GM19035 (cell line): ENCODE results near the gene MT1X.
"Not testable (repeated sequence)": the region's sequence is repeated elsewhere in the genome, so short reads cannot be mapped to it uniquely, and the experiment has no call there.

Experiments
- ATAC-seq: cut with Tn5 transposase; IDR thresholded peaks from one replicate; pipeline ENCODE4 v1.9.1; 2021; ENCODE audit not compliant: unreplicated experiment

Gene MT1X

GRCh38 chr16:56708525-56709442 lies 26.5 kb downstream of the MT1X start:
- ATAC-seq, result no peak

- no peak for ATAC-seq
Measured at GRCh38 chr16:56709443-56710040, 27.3 kb downstream of the MT1X start.

DNA sequence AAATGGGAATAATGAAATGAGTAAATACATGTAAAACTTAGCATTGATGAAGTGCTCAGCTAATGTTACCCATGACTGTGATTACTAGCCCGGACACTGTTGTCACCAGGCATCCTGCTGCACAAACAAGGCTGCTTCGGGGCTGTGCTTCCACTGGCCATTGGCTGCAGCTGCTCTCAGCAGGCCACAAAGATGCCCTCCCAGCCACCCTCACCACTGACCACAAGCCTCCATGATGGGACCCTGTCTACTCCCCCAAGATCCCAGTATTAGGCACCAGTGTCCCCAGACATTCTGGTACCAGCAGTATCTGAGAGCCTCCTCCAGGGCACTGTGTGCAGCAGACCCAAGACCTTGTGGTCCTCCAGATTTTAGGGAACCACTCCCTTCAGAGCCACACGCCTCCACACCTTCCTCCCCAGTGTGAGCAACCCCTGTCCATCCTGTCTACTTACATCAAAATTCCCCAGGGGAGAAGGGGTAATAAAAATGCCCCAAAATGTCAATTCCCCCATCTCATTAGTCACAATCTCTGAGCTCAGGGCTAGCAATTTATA lies 28.0 kb downstream of the MT1X start:
- ATAC-seq, result no peak

DNA sequence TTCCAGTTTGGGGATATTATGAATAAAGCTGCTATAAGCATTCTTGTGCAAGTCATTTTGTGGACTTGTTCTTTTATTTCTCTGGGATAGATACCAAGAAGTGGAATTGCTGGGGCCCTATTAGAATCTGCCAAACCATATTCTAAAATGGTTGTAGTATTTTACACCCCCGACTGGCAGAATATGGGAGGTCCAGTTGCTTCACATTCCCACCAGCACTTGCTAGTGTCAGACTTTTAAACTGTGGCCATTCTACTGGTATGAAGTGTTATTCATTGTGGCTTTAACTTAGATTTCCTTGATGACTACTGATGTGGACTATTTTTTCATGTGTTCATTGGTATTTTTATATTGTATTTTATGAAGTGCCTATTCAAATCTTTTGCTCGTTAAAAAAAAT lies 29.6 kb downstream of the MT1X start:
- ATAC-seq, result no peak

DNA sequence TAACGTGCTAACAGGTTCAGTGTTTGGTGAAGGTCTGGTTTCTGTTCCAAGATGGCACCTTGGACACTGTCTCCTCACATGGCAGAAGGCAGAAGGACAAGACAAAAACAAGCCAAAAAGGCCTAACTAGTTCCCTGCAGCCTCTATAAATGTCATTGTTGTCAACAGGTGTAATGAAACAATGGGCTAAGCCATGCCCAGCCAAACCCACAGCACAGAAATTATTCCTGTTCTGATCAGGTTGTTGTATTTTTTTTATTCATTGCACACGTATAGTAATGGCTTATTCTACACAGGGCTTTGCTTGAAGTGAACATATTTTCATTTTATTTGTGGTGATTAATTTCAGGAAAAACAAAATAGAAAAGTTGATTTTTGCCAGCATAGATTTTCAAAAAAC lies 31.5 kb downstream of the MT1X start:
- no peak for ATAC-seq

GRCh38 chr16:56715126-56715525 lies 32.9 kb downstream of the MT1X start:
- no peak for ATAC-seq

DNA sequence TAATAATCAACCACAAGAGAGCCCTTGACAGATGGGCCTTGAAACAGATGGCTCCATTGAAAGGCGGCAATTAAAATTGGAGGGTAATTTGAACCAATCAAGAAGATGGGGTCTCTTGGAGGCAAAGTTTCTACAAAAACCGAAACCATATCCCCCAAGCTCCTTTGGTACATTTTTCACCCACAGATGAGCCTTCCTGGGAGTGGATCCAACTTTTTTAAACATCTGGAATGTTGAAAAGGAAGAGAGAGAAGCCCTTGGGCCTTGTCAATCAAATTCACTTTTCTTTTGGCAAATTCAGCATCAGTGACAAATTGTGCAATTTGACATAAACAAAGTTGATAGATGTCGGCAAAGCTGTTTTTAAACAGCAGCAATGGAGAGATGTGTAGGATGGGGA lies 34.5 kb downstream of the MT1X start:
- no peak for ATAC-seq

DNA sequence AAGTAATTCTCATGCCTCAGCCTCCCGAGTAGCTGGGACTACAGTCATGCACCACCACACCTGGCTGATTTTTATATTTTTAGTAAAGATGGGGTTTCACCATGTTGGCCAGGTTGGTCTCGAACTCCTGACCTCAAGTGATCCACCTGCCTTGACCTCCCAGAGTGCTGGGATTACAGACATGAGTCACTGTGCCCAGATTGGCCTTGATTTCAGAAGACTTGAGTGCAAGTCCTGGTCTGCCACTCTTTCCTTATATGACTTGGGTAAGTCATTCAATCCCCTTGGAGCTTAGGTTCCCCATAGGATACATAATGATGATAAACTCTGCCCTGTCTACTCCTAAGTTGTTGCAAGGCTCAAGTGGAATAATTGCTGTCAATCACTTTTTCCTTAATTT lies 35.3 kb downstream of the MT1X start:
- not testable (repeated sequence) for ATAC-seq

GRCh38 chr16:56722200-56722842 lies 40.1 kb downstream of the MT1X start:
- ATAC-seq, result no peak

- no peak for ATAC-seq
Measured at GRCh38 chr16:56724191-56724590, 41.9 kb downstream of the MT1X start.

DNA sequence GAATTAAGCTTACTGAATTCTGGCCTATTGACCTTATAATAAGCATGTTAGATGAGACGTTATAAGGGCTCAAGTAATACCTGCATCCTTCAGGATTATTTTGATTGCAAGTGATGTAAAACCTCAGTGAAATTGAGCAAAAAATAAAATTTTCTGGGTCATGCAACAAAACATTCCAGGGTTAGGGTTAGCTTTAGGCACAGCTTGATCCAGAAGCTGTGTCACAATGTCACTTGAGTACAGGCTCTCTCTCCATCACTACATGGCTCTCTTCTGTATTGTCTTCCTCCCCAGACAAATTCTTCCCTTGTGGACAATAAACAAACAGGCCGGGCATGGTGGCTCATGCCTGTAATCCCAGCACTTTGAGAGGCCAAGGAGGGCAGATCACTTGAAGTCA lies 44.0 kb downstream of the MT1X start:
- ATAC-seq, result no peak

GRCh38 chr16:56726926-56727325 lies 44.7 kb downstream of the MT1X start:
- no peak for ATAC-seq

GRCh38 chr16:56728027-56728426 lies 45.8 kb downstream of the MT1X start:
- ATAC-seq, result no peak

GRCh38 chr16:56728980-56729734 lies 46.9 kb downstream of the MT1X start:
- no peak for ATAC-seq

GRCh38 chr16:56729735-56730662 lies 47.7 kb downstream of the MT1X start, which contains the start of gene NUP93:
NUP93 (plus strand) TSS chr16:56730129; CDS start chr16:56748248, 18,119 bp downstream.
- peak; percentile 86 for ATAC-seq

GRCh38 chr16:56732366-56732765 lies 50.1 kb downstream of the MT1X start:
- ATAC-seq, result peak; percentile 38

DNA sequence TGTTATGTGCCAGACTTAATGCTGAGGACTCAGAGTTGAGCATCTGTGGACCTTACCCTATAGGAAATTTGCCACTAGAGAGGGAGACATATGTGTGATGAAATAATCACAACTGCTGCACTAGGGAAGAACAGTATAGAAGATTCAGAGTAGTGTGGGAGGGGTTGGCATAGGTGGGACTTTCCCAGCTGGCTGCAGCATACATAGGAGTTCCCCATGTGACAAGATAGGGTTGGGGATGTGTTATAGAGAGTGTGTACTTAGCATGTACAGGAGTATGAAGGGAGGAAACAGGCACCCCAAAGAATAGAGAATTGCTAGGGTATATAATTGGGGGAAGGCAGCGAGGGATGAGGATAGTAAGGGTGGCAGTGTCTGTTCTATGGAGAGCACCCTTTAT lies 50.6 kb downstream of the MT1X start:
- ATAC-seq, result no peak
